GM04504 (cell line): Measurements from ENCODE around the gene TWF2.
A peak's percentile ranks its signal among the peaks of the same experiment; 100 is the strongest.

Experiments used
- DNase-seq: peaks from one replicate; pipeline ENCODE4 v3.0.0-alpha.2; 2012; ENCODE audit warnings: low read depth

TWF2 gene

GRCh38 chr3:52202384-52203077 is 36.4 kb downstream of the TWF2 start:
- DNase-seq = no peak

- DNase-seq = no peak
Observed at GRCh38 chr3:52200981-52201679, 37.8 kb downstream of the TWF2 start.

DNA sequence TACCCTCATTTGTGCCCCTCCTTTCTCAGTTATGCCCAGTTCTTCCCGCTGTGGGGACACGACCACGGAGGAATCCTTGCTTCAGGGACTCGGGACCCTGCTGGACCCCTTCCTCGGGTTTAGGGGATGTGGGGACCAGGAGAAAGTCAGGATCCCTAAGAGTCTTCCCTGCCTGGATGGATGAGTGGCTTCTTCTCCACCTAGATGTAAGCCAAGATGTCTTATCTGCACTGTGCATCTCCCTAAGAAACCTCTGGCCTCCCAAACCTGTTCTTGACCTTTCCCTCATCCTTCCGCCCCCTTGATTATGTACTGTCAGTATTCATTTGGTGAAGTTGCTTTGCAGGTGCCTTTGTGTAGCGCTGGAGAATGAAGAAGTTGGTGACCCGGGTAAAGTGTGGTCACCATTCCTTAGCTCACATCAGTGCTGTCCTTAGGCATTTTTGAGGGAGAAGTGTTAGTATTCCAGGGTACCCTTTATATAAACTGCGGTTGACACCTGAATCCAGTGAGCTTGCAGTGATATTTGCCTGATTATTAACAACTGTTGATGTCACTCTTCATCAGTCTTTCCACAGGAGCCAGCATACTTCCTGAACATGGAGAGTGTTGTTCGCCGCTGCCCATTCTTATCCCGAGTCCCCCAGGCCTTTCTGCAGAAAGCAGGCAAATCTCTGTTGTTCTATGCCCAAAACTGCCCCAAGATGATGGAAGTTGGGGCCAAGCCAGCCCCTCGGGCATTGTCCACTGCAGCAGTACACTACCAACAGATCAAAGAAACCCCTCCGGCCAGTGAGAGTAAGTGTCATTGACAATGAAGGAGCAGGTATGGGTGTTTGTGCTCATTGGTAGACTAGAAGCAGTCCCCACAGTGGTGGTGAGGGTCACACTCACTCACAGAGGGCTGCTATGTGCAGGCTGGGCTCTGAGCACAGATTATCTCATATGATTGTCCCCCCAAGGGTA is 40.0 kb downstream of the TWF2 start:
- no peak for DNase-seq

DNA sequence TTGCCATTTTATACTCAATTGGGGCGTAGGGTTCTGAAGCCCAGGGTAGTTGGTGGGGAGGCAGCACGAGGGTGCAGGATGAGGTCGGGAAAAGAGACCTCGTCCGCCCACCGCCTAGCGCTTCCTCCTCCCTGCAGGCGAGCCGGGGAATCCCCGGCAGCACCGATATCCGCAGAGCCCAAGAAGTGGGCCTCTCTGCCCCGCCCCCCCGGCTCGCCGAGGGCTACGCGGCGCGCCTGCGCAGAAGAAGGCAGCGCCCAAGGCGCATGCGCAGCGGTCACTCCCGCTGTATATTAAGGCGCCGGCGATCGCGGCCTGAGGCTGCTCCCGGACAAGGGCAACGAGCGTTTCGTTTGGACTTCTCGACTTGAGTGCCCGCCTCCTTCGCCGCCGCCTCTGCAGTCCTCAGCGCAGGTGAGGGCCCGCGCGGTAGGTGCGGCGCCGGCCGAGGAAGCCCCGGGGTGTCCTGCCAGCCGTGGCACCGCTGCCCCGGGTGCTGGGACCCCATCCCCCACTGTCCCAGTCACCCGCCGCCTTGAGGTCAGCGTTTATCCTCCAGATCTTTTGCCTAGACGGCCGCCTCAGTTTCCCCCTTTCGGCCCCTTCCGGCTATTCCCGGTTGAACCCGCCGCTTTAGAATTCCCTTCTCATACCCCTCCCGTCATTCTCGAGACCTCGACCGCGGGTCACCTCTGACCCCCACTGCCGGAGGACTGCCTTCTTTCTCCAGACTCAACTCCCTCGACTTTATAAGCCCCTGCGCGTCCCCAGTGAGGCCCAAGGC is 40.9 kb downstream of the TWF2 start, which contains the start of gene ALAS1:
TSS of gene ALAS1 (plus strand) at position 319 of the 784 bp plus-strand sequence. CDS start 1,082 bp downstream, outside the sequence.
- peak; percentile 73 for DNase-seq

- no peak for DNase-seq
Observed at GRCh38 chr3:52197499-52197841, 41.5 kb downstream of the TWF2 start.

- no peak for DNase-seq
Observed at GRCh38 chr3:52196977-52197376, 42.0 kb downstream of the TWF2 start.

DNA sequence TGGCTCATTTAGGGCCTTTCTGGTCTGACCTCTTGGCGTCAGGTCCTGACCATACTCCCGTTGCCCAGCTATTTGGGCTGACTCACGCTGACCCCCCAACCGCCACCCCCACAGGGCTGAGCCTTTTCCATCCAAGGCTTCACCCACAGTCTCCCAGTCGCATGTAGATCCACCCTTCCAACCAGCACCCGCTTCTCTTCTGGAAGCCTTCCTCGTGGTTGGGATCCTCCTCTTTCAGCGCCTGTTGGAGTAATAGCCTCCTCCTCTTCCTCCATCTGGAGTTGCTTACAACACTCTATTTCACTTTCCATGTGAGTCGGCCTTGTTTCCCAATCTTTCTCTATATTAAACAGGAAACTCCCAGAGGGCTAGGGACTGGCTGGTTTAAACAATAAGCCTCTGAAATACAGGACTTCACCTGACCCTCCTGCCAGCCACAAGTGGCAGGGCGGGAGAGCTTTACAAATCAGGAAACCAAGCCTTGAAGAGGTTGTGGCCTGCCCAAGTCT is 43.1 kb downstream of the TWF2 start:
- DNase-seq = peak; percentile 64

GRCh38 chr3:52195291-52195597 is 43.7 kb downstream of the TWF2 start:
- DNase-seq = no peak

- DNase-seq = no peak
Observed at GRCh38 chr3:52194485-52195290, 44.3 kb downstream of the TWF2 start.

DNA sequence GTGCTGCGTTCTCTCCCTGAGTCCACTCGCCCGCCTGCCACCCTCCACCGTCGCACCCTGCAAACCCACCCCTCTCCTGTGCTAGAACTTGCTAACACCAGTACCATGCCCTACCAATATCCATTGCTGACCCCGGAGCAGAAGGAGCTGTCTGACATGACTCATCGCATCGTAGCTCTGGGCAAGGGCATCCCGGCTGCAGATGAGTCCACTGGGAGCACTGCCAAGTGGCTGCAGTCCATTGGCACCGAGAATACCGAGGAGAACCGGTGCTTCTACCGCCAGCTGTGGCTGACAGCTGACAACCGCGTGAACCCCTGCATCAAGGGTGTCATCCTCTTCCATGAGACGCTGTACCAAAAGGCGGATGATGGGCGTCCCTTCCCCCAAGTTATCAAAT is 45.9 kb downstream of the TWF2 start:
- no peak for DNase-seq

GRCh38 chr3:52191663-52192062 is 47.3 kb downstream of the TWF2 start:
- DNase-seq = no peak

GRCh38 chr3:52190294-52191074 is 48.5 kb downstream of the TWF2 start:
- DNase-seq = peak; percentile 54

GRCh38 chr3:52188556-52188955 is 50.4 kb downstream of the TWF2 start:
- no peak for DNase-seq

DNA sequence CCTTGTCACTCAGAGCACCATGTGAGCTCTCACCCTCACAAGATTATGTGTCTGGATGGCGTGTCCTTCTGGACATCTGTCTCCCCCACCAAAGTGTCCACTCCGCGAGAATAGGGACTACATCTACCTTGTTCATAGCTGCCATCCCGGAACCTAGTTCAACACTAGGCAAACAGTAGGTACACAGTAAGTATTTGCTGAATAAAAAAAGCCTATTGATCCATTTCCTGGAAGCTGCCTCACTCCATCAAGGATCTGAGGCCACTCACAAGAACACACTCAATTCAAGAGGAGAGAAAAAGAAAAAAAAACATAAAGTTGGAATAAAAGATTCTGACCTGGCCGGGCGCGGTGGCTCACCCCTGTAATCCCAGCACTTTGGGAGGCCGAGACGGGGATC is 52.2 kb downstream of the TWF2 start:
- no peak for DNase-seq

- DNase-seq = no peak
Observed at GRCh38 chr3:52185837-52186236, 53.1 kb downstream of the TWF2 start.

- DNase-seq = no peak
Observed at GRCh38 chr3:52185311-52185710, 53.6 kb downstream of the TWF2 start.

- DNase-seq = no peak
Observed at GRCh38 chr3:52184690-52185089, 54.3 kb downstream of the TWF2 start.

DNA sequence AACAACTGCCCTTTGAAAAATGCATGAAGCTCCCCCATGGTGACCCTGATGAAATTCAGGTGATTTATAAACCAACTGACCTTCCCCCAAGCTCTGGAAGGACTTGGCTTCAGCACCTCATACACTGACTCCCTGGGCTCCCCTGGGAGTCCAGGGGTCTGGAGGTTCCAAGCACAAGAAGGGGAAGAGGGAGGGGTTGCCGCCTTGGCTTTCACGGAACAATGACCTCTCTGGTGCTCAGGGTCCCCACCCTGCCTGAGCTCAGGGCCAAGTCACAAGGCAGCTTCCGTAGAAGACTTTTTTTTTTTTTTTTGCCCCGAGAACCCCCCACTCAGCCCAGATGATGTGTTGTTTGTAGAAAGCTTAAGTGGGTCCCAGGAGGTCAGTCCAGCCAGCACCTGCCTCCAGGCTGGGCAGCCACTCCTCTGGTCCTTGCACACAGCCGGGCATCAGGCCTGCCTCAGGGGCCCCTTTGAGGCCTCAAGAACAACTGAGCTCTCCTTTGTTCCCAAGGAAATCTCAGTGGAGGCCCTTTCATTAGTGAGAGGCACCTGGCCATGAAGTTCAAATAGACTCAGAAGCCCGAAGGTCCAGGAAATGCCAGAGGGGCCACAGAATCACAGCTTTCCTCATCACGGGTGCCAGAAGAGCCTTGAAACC is 55.0 kb downstream of the TWF2 start:
- no peak for DNase-seq

DNA sequence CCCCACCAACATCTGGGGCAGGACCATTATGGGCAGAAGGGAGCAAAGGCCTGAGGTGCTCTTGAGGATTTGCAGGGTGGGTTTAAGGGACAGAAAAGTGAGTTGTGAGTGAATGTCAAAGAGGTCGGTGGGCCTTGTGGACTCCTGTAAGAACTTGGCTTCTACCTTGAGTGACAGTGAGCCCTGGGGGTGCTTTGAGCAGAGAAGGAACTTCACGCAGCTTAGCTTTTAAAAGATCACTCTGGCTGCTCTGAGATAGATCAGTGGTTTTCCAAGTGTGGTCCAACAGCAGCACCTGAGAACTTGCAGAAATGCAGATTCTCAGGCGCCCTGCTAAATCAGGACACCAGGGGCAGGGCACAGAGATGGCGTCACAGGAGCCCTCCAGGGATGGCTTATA is 56.3 kb downstream of the TWF2 start:
- DNase-seq = no peak

DNA sequence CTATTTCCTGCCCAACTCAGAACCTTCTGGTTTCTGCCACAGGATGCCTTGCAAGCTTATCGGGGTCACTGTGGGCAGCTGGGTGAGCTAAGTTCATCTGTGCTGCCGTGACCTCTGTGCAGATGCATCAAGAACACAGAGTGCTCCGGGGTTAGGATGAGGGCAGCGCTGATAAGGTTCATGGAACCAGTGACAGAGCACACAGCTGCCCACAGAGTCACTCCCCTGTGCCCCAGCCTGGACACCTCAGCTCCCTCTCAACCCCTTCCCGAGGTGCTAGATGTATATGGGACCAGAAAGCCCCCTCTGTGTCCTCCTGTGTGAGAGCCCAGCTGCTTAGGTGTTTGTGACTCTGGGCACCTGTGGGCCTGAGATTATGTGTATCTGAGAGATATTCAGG is 56.8 kb downstream of the TWF2 start:
- DNase-seq = no peak
